HL-60 (cell line): ENCODE results near the gene FAM117A.

Experiments
- DNase-seq, 2 experiments: peaks; one replicate each; pipeline ENCODE4 v3.0.0-alpha.2; 2010 to 2020; ENCODE audit warnings: low read depth in 1 of 2, low spot score in 1 of 2
- H3K27ac ChIP-seq: fragments of 250-450 bp; sonication (Bioruptor Pico); replicated peaks from 2 replicates; pipeline ENCODE4 v1.5.1; 2020; ENCODE audit warnings: mild to moderate bottlenecking, moderate library complexity
- H3K27me3 ChIP-seq: fragments of 250-450 bp; sonication (Bioruptor Pico); 2 replicates; pipeline ENCODE4 v1.5.1; 2021; ENCODE audit warnings: mild to moderate bottlenecking, moderate library complexity; ENCODE audit not compliant: insufficient read depth, poor library complexity, severe bottlenecking
- H3K4me3 ChIP-seq: replicated peaks from 2 replicates; pipeline ENCODE4 v1.5.1; 2011; ENCODE audit warnings: mild to moderate bottlenecking, control low read depth, low read length; ENCODE audit not compliant: insufficient read depth
- CTCF ChIP-seq: IDR thresholded peaks from one replicate; pipeline ENCODE4 v1.5.1; 2011; ENCODE audit warnings: low read length, control low read depth, inconsistent platforms; ENCODE audit not compliant: insufficient read depth
- GABPA ChIP-seq: IDR thresholded peaks from 2 replicates; pipeline ENCODE4 v1.6.1; 2012; ENCODE audit warnings: low read depth
- POLR2AphosphoS5 ChIP-seq: IDR thresholded peaks from 2 replicates; pipeline ENCODE4 v1.6.1; 2012; ENCODE audit warnings: low read depth
- REST ChIP-seq: IDR thresholded peaks from 2 replicates; pipeline ENCODE4 v1.6.1; 2012; ENCODE audit warnings: low read depth; ENCODE audit not compliant: insufficient replicate concordance
- SPI1 ChIP-seq: IDR thresholded peaks from 2 replicates; pipeline ENCODE4 v1.6.1; 2012; ENCODE audit warnings: low read depth, mild to moderate bottlenecking, borderline replicate concordance

FAM117A gene

GRCh38 chr17:49776551-49777300 is 12.8 kb upstream of the FAM117A start:
- TF ChIP-seq GABPA (no peak), POLR2AphosphoS5 (no peak), REST (no peak), CTCF (no peak), SPI1 (no peak)
- Histone ChIP-seq H3K4me3 (no peak overlapping the region), H3K27ac (no peak overlapping the region), H3K27me3 (no peaks in the 10 kb centered on the region)
- no peak for DNase-seq

GRCh38 chr17:49775546-49776260 is 11.8 kb upstream of the FAM117A start:
- Histone ChIP-seq H3K4me3 (no peak overlapping the region), H3K27me3 (no peaks in the 10 kb centered on the region), H3K27ac (no peak overlapping the region)
- DNase-seq = peak in 1 of 2 experiments; percentile 23
- TF ChIP-seq CTCF (no peak), GABPA (no peak), REST (no peak), SPI1 (no peak; the same call in 1 of the 2 replicates), POLR2AphosphoS5 (no peak)

GRCh38 chr17:49766918-49767530 is 3.1 kb upstream of the FAM117A start:
- no peak overlapping the region for H3K27ac ChIP-seq
- no peaks in the 10 kb centered on the region for H3K27me3 ChIP-seq
- H3K4me3 ChIP-seq = no peak overlapping the region
- TF ChIP-seq POLR2AphosphoS5 (no peak), REST (no peak), CTCF (no peak), SPI1 (no peak), GABPA (no peak)
- no peak for DNase-seq
